Rectal smooth muscle tissue (tissue), 1 donor: ENCODE data around the gene SYNJ1.
"Not testable (repeated sequence)": the region's sequence is repeated elsewhere in the genome, so short reads cannot be mapped to it uniquely, and the experiment has no call there.

Experiments
- H3K27ac ChIP-seq: one replicate; pipeline ENCODE4 v1.7.0; 2013; ENCODE audit warnings: low read depth, low read length, inconsistent platforms
- H3K27me3 ChIP-seq: one replicate; pipeline ENCODE4 v1.7.0; 2013; ENCODE audit warnings: low read length; ENCODE audit not compliant: control insufficient read depth, insufficient read depth
- H3K36me3 ChIP-seq: one replicate; pipeline ENCODE4 v1.7.0; 2013; ENCODE audit warnings: low read length; ENCODE audit not compliant: control insufficient read depth, insufficient read depth
- H3K4me1 ChIP-seq: one replicate; pipeline ENCODE4 v1.7.0; 2013; ENCODE audit warnings: low read length; ENCODE audit not compliant: control insufficient read depth, insufficient read depth
- H3K4me3 ChIP-seq: one replicate; pipeline ENCODE4 v1.7.0; 2013; ENCODE audit warnings: low read length
- H3K9ac ChIP-seq: one replicate; pipeline ENCODE4 v1.7.0; 2013; ENCODE audit warnings: low read length

The SYNJ1 gene, protein sequence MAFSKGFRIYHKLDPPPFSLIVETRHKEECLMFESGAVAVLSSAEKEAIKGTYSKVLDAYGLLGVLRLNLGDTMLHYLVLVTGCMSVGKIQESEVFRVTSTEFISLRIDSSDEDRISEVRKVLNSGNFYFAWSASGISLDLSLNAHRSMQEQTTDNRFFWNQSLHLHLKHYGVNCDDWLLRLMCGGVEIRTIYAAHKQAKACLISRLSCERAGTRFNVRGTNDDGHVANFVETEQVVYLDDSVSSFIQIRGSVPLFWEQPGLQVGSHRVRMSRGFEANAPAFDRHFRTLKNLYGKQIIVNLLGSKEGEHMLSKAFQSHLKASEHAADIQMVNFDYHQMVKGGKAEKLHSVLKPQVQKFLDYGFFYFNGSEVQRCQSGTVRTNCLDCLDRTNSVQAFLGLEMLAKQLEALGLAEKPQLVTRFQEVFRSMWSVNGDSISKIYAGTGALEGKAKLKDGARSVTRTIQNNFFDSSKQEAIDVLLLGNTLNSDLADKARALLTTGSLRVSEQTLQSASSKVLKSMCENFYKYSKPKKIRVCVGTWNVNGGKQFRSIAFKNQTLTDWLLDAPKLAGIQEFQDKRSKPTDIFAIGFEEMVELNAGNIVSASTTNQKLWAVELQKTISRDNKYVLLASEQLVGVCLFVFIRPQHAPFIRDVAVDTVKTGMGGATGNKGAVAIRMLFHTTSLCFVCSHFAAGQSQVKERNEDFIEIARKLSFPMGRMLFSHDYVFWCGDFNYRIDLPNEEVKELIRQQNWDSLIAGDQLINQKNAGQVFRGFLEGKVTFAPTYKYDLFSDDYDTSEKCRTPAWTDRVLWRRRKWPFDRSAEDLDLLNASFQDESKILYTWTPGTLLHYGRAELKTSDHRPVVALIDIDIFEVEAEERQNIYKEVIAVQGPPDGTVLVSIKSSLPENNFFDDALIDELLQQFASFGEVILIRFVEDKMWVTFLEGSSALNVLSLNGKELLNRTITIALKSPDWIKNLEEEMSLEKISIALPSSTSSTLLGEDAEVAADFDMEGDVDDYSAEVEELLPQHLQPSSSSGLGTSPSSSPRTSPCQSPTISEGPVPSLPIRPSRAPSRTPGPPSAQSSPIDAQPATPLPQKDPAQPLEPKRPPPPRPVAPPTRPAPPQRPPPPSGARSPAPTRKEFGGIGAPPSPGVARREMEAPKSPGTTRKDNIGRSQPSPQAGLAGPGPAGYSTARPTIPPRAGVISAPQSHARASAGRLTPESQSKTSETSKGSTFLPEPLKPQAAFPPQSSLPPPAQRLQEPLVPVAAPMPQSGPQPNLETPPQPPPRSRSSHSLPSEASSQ (N-terminal part only)

GRCh38 chr21:32727687-32728455 lies at the start of gene SYNJ1:
Gene SYNJ1, minus strand, starts transcription at chr21:32728013. Its CDS starts 1,118 bp downstream, at chr21:32726895.
- Histone ChIP-seq H3K36me3 (no peaks in the 10 kb centered on the region), H3K27ac (peak within 1 kb of the TSS; percentile 92), H3K4me3 (peak within 1 kb of the TSS; percentile 95), H3K4me1 (peaks cover 10% of the 10 kb centered on the region), H3K27me3 (no peaks in the 10 kb centered on the region), H3K9ac (peak within 1 kb of the TSS; percentile 89)

GRCh38 chr21:32777269-32777668 lies 49.5 kb upstream of the SYNJ1 start:
- Histone ChIP-seq H3K27ac (no peak overlapping the region), H3K4me1 (peaks cover 3% of the 10 kb centered on the region), H3K4me3 (no peak overlapping the region), H3K27me3 (no peaks in the 10 kb centered on the region), H3K36me3 (no peaks in the 10 kb centered on the region), H3K9ac (no peak overlapping the region)

DNA sequence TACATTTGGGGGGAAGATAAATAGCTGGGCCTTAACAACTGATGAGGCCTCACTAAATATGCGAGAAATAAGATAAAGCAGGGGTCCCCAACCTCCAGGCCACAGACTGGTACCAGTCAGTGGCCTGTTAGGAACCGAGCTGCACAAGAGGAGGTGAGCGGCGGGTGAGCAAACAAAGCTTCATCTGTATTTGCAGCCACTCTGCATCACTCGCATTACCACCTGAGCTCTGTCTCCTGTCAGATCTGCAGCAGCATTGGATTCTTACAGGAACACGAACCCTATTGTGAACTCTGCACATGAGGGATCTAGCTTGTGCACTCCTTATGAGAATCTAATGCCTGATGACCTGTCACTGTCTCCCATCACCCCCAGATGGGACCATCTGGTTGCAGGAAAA lies 48.9 kb upstream of the SYNJ1 start:
- Histone ChIP-seq H3K27me3 (no peaks in the 10 kb centered on the region), H3K27ac (no peak overlapping the region), H3K36me3 (no peaks in the 10 kb centered on the region), H3K4me3 (no peak overlapping the region), H3K9ac (no peak overlapping the region), H3K4me1 (peaks cover 3% of the 10 kb centered on the region)

DNA sequence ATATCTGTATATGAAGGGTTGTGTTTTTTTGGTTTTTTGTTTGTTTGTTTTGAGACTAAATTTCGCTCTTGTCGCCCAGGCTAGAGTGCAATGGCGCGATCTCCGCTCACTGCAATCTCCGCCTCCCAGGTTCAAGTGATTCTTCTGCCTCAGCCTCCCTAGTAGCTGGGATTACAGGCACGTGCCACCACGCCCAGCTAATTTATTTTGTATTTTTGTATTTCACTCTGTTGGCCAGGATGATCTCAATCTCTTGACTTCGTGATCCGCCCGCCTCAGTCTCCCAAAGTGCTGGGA lies 45.2 kb upstream of the SYNJ1 start:
- peak overlapping the region; percentile 90 for H3K4me3 ChIP-seq
- not testable (repeated sequence) for H3K27ac ChIP-seq, H3K36me3 ChIP-seq, H3K27me3 ChIP-seq, H3K9ac ChIP-seq
- peaks cover 20% of the 10 kb centered on the region for H3K4me1 ChIP-seq

DNA sequence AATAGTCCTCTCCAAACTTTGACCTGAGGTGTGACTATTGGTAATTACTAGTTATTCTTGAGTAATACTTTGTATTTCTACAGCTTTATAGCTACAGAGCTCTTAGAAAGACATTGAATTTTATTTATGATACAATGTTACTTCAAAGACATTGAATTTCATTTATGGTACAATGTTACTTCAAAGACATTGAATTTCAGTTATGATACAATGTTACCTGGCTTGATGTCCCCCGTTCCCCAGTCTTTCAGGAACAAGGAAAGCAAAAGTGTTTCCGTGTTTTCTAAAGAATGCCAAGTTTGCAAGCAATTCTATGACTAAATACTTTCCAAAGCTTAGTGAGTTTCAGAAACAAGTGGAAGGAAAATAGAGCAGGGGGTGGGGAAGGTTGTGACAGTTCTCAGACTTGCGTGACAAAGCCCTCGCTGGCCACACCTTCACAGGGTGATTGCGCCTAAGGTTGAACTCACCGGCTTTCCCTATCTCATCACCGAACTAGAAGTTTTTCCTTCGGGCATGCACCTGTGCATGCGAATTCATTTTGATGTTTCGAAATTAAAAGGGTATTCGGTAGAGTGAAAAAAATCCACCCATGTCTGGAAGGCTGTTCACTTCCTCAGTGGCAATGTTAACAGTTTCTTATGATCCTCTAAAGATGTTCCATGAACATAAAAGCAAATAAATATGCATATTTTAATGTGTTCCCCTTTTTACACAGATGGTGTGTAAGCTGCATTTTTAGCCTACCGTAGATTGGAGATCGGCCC lies 44.7 kb upstream of the SYNJ1 start:
- peak overlapping the region; percentile 54 for H3K9ac ChIP-seq
- peaks cover 20% of the 10 kb centered on the region for H3K4me1 ChIP-seq
- H3K27me3 ChIP-seq, result no peaks in the 10 kb centered on the region
- peak overlapping the region; percentile 92 for H3K27ac ChIP-seq
- H3K4me3 ChIP-seq, result peak overlapping the region; percentile 90
- no peaks in the 10 kb centered on the region for H3K36me3 ChIP-seq

- H3K4me3 ChIP-seq, result peak overlapping the region; percentile 90
- peak overlapping the region; percentile 52 for H3K9ac ChIP-seq
- H3K4me1 ChIP-seq, result peaks cover 20% of the 10 kb centered on the region
- no peaks in the 10 kb centered on the region for H3K27me3 ChIP-seq
- peak overlapping the region; percentile 92 for H3K27ac ChIP-seq
- H3K36me3 ChIP-seq, result no peaks in the 10 kb centered on the region
These were observed 43.2 kb upstream of the SYNJ1 start for GRCh38 chr21:32770871-32771523.

DNA sequence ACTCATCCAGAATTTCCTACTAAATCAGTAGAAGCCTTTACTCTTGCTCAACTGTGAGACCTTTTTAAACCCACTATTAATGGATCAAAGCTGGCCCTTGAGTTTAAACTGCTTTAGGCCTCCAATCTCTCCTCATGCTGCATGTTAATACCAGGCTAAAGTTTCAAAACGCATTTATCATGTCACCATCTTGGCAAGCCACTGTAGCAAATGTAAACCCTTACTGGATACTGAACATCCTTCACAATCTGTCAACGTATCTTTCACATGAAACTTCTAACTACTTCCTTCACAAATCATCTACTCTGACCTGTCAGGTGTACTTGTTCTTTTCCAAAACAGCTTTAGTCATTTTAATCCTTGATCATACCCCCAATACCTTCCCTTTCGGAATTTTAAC lies 40.7 kb upstream of the SYNJ1 start:
- Histone ChIP-seq H3K27ac (no peak overlapping the region), H3K4me3 (peak overlapping the region; percentile 7), H3K27me3 (no peaks in the 10 kb centered on the region), H3K4me1 (peaks cover 20% of the 10 kb centered on the region), H3K9ac (no peak overlapping the region), H3K36me3 (no peaks in the 10 kb centered on the region)

DNA sequence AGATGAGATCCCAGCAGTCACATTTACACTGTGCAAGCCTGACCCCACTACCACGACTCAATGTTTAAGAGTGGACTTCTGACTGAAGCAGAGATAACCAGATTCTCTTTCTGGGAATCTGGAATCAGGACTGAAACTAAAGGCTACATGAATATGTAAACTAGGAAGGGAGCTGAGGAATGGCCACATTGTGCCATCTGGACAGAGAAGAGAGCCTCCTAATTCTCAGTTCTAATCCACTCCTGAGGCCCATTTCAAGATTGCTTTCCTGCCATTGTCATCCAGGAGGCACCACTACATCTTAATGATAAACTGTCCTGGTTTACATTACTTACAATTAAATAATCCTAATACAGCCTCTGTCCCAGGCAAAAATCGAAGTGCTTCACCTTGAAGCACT lies 37.2 kb upstream of the SYNJ1 start:
- no peaks in the 10 kb centered on the region for H3K27me3 ChIP-seq
- peaks cover 4% of the 10 kb centered on the region for H3K36me3 ChIP-seq
- H3K27ac ChIP-seq, result no peak overlapping the region
- H3K4me1 ChIP-seq, result peaks cover 17% of the 10 kb centered on the region
- no peak overlapping the region for H3K9ac ChIP-seq
- no peak overlapping the region for H3K4me3 ChIP-seq

DNA sequence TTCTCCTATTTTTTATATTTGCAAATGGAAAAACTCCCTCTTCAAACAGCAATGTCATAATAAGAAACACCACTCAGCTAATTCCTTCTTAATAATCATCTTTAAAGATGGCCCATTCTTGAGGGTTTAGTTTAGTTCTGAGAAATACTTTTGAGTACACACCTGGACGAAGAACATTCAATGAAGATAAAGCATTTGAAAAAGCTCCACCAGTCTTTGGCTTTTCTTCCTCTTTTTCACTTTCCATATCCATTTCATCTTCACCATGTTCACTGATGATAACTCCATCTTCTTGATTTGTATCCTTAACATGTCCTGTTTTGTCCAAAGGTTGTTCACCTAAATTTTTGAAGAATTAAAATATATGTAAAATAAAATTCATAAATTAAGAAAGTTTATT lies 36.4 kb upstream of the SYNJ1 start:
- Histone ChIP-seq H3K27ac (no peak overlapping the region), H3K4me3 (no peak overlapping the region), H3K27me3 (no peaks in the 10 kb centered on the region), H3K36me3 (peaks cover 10% of the 10 kb centered on the region), H3K9ac (no peak overlapping the region), H3K4me1 (peaks cover 10% of the 10 kb centered on the region)

DNA sequence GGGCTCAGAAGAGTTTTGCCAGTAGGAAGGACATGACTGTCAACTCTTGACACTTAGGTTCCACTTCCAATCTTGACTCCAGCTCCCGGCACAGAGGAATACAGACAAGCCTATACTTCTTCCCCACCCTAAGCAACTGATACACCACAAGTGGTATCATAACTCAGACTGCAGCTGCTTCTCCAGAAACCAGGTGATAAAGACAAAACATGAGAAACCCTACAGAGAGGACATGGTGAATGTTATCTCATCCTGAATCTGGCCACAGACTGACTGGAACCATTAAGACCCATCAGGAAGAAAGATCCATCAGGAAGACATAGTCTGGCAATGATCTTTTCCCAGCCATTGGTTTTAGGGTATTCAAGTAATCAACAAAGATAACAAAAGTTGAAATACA lies 30.0 kb upstream of the SYNJ1 start:
- no peak overlapping the region for H3K4me3 ChIP-seq
- no peak overlapping the region for H3K27ac ChIP-seq
- H3K4me1 ChIP-seq, result no peaks in the 10 kb centered on the region
- no peak overlapping the region for H3K9ac ChIP-seq
- no peaks in the 10 kb centered on the region for H3K27me3 ChIP-seq
- H3K36me3 ChIP-seq, result peaks cover 17% of the 10 kb centered on the region

GRCh38 chr21:32756096-32756495 lies 28.3 kb upstream of the SYNJ1 start:
- Histone ChIP-seq H3K4me1 (no peaks in the 10 kb centered on the region), H3K4me3 (no peak overlapping the region), H3K27me3 (no peaks in the 10 kb centered on the region), H3K9ac (no peak overlapping the region), H3K36me3 (peaks cover 19% of the 10 kb centered on the region), H3K27ac (no peak overlapping the region)
